Measurements from ENCODE around the gene USP10. TPM values are rescaled to one million over a fixed set of nuclear protein-coding genes. Genes with fewer than 3 reads are reported as not detected.

Gene USP10
- total and polyA plus RNA-seq, 2 donors (not counting 1 experiment from before 2014, with no cell fraction given) = 48.6 to 59.1 TPM

DNA sequence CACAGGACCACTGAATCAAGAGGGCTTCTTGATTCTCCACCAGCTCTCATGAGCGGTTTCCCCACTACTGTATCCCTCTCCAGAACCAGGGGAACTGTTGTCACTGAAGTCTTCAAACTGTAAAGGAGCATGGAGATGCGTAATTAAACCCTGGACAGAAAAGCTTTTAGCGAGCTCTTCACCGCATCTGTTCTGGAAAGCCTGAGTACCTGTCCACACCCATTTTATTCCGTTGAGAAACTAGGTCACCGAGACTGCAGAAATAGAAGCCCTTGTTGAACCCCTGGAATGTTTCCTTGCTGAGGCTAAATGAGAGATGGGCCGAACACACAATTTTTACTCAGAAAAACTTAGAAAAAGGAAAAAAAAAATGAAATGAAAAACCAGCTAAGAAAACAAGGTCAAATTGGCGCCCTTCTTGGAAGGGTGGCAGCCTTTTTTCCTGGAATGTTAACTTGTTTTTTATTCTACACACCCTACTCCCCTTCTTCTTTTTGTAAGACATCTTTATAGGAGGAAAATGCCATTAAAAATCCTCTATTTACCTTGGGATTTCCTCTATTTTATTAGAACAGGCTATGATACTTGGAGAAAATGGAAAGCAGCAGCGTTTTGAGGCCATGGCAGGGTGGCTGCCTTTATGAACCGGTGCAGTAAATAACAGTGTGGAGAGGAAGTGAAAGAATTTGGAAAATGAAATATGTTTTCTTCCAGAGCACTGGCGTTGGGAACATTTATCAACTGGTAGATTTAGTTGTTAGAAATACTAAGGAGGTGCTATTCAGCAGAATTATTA lies 67.4 kb downstream of the USP10 start:
- Histone ChIP-seq H3K9ac (ENCODE audit: insufficient read depth, low read length) (no peak overlapping the region), H3K4me1 (ENCODE audit: control insufficient read depth, extremely low read depth, insufficient read depth, low read length) (no peaks in the 10 kb centered on the region), H3K4me2 (ENCODE audit: extremely low read depth, insufficient read depth, low read length) (no peak overlapping the region), H3K27ac (ENCODE audit: insufficient read depth, low read length) (no peak overlapping the region), H3K27me3 (ENCODE audit: control insufficient read depth, insufficient read depth, low read length) (no peaks in the 10 kb centered on the region), H4K20me1 (ENCODE audit: control insufficient read depth, extremely low read depth, insufficient read depth, low read length) (no peaks in the 10 kb centered on the region), H2AFZ (ENCODE audit: low read length) (no peak overlapping the region), H3K9me3 (ENCODE audit: control insufficient read depth, insufficient read depth, low read depth, low read length) (no peaks in the 10 kb centered on the region), H3K36me3 (ENCODE audit: control insufficient read depth, insufficient read depth, low read length) (peaks cover 23% of the 10 kb centered on the region), H3K79me2 (ENCODE audit: control insufficient read depth, insufficient read depth, low read length) (no peaks in the 10 kb centered on the region), H3K4me3 (replicated peaks in 1 of 4; ENCODE audit: control extremely low read depth in 1 of 4, insufficient read depth in 1 of 4, low read depth in 3 of 4, low read length in 4 of 4) (no peak overlapping the region)
- TF ChIP-seq, protein P1, sequence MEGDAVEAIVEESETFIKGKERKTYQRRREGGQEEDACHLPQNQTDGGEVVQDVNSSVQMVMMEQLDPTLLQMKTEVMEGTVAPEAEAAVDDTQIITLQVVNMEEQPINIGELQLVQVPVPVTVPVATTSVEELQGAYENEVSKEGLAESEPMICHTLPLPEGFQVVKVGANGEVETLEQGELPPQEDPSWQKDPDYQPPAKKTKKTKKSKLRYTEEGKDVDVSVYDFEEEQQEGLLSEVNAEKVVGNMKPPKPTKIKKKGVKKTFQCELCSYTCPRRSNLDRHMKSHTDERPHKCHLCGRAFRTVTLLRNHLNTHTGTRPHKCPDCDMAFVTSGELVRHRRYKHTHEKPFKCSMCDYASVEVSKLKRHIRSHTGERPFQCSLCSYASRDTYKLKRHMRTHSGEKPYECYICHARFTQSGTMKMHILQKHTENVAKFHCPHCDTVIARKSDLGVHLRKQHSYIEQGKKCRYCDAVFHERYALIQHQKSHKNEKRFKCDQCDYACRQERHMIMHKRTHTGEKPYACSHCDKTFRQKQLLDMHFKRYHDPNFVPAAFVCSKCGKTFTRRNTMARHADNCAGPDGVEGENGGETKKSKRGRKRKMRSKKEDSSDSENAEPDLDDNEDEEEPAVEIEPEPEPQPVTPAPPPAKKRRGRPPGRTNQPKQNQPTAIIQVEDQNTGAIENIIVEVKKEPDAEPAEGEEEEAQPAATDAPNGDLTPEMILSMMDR (conservative IDR thresholded peaks at IDR 0.05 in 1 of 2, IDR thresholded peaks at IDR 0.05 in 1 of 2; ENCODE audit: low read depth in 1 of 2, low read length in 2 of 2) = no peak
- no peak for TF ChIP-seq EZH2 (IDR thresholded peaks at IDR 0.05; ENCODE audit: low read length, missing control alignments)
- no peak for DNase-seq (ENCODE audit: low read depth in 2 of 2)

GRCh38 chr16:84768061-84768807 lies 68.4 kb downstream of the USP10 start:
- H3K79me2 ChIP-seq (ENCODE audit: control insufficient read depth, insufficient read depth, low read length) = no peaks in the 10 kb centered on the region
- H3K27me3 ChIP-seq (ENCODE audit: control insufficient read depth, insufficient read depth, low read length) = no peaks in the 10 kb centered on the region
- H3K9ac ChIP-seq (ENCODE audit: insufficient read depth, low read length) = no peak overlapping the region
- no peaks in the 10 kb centered on the region for H3K9me3 ChIP-seq (ENCODE audit: control insufficient read depth, insufficient read depth, low read depth, low read length)
- DNase-seq (ENCODE audit: low read depth in 2 of 2) = peak in 1 of 2 donors; percentile 52
- H2AFZ ChIP-seq (ENCODE audit: low read length) = no peak overlapping the region
- H3K4me2 ChIP-seq (ENCODE audit: extremely low read depth, insufficient read depth, low read length) = no peak overlapping the region
- no peak for TF ChIP-seq EZH2 (IDR thresholded peaks at IDR 0.05; ENCODE audit: low read length, missing control alignments)
- TF ChIP-seq, protein P1 (conservative IDR thresholded peaks at IDR 0.05 in 1 of 2, IDR thresholded peaks at IDR 0.05 in 1 of 2; ENCODE audit: low read depth in 1 of 2, low read length in 2 of 2) = no peak
- H3K36me3 ChIP-seq (ENCODE audit: control insufficient read depth, insufficient read depth, low read length) = peaks cover 23% of the 10 kb centered on the region
- H3K27ac ChIP-seq (ENCODE audit: insufficient read depth, low read length) = no peak overlapping the region
- H3K4me1 ChIP-seq (ENCODE audit: control insufficient read depth, extremely low read depth, insufficient read depth, low read length) = no peaks in the 10 kb centered on the region
- H3K4me3 ChIP-seq (replicated peaks in 1 of 4; ENCODE audit: control extremely low read depth in 1 of 4, insufficient read depth in 1 of 4, low read depth in 3 of 4, low read length in 4 of 4) = no peak overlapping the region
- no peaks in the 10 kb centered on the region for H4K20me1 ChIP-seq (ENCODE audit: control insufficient read depth, extremely low read depth, insufficient read depth, low read length)

- TF ChIP-seq, protein P1 (conservative IDR thresholded peaks at IDR 0.05 in 1 of 2, IDR thresholded peaks at IDR 0.05 in 1 of 2; ENCODE audit: low read depth in 1 of 2, low read length in 2 of 2) = no peak
- TF ChIP-seq EZH2 (IDR thresholded peaks at IDR 0.05; ENCODE audit: low read length, missing control alignments) = no peak
- Histone ChIP-seq H3K36me3 (ENCODE audit: control insufficient read depth, insufficient read depth, low read length) (peaks cover 22% of the 10 kb centered on the region), H3K79me2 (ENCODE audit: control insufficient read depth, insufficient read depth, low read length) (no peaks in the 10 kb centered on the region), H3K27me3 (ENCODE audit: control insufficient read depth, insufficient read depth, low read length) (no peaks in the 10 kb centered on the region), H2AFZ (ENCODE audit: low read length) (no peak overlapping the region), H3K9me3 (ENCODE audit: control insufficient read depth, insufficient read depth, low read depth, low read length) (no peaks in the 10 kb centered on the region), H3K27ac (ENCODE audit: insufficient read depth, low read length) (no peak overlapping the region), H3K4me1 (ENCODE audit: control insufficient read depth, extremely low read depth, insufficient read depth, low read length) (no peaks in the 10 kb centered on the region), H3K4me2 (ENCODE audit: extremely low read depth, insufficient read depth, low read length) (no peak overlapping the region), H3K4me3 (replicated peaks in 1 of 4; ENCODE audit: control extremely low read depth in 1 of 4, insufficient read depth in 1 of 4, low read depth in 3 of 4, low read length in 4 of 4) (no peak overlapping the region), H3K9ac (ENCODE audit: insufficient read depth, low read length) (no peak overlapping the region), H4K20me1 (ENCODE audit: control insufficient read depth, extremely low read depth, insufficient read depth, low read length) (no peaks in the 10 kb centered on the region)
- no peak for DNase-seq (ENCODE audit: low read depth in 2 of 2)
Observed at GRCh38 chr16:84768808-84769197, 69.0 kb downstream of the USP10 start.
